Esophagus (tissue), 2 donors: ENCODE data around the gene PLEKHF1. TPM values are rescaled to one million over a fixed set of nuclear protein-coding genes. Genes with fewer than 3 reads are reported as not detected.
"Not testable (repeated sequence)": the region's sequence is repeated elsewhere in the genome, so short reads cannot be mapped to it uniquely, and the experiment has no call there.

Experiments
- H3K27ac ChIP-seq, 2 donors: one replicate each; pipeline ENCODE4 v1.5.1; 2013; ENCODE audit warnings: low read depth in 2 of 2, mild to moderate bottlenecking in 2 of 2, inconsistent platforms in 1 of 2, low read length in 1 of 2, moderate library complexity in 1 of 2
- H3K27me3 ChIP-seq, 2 donors: one replicate each; pipeline ENCODE4 v1.6.1; 2013; ENCODE audit warnings: low read length in 2 of 2, control low read depth in 1 of 2, mild to moderate bottlenecking in 1 of 2; ENCODE audit not compliant: insufficient read depth in 2 of 2, control insufficient read depth in 1 of 2
- H3K36me3 ChIP-seq, 2 donors: one replicate each; pipeline ENCODE4 v1.6.1; 2013; ENCODE audit warnings: low read length in 1 of 2; ENCODE audit not compliant: control insufficient read depth in 2 of 2, insufficient read depth in 2 of 2
- H3K4me1 ChIP-seq, 2 donors: one replicate each; pipeline ENCODE4 v1.6.1; 2013; ENCODE audit warnings: low read length in 1 of 2; ENCODE audit not compliant: control insufficient read depth in 2 of 2, insufficient read depth in 2 of 2
- H3K4me3 ChIP-seq, 2 donors: one replicate each; pipeline ENCODE4 v1.5.1; 2013; ENCODE audit warnings: low read length in 2 of 2, mild to moderate bottlenecking in 2 of 2, low read depth in 1 of 2, moderate library complexity in 1 of 2
- H3K9me3 ChIP-seq, 2 donors: one replicate each; pipeline ENCODE4 v1.6.1; 2013; ENCODE audit warnings: mild to moderate bottlenecking in 2 of 2, low read depth in 1 of 2, low read length in 1 of 2, moderate library complexity in 1 of 2; ENCODE audit not compliant: control insufficient read depth in 2 of 2, insufficient read depth in 1 of 2
- WGBS, 2 donors: extraction: QIAGEN DNeasy Blood & Tissue Kit; methylation state at CpG; one replicate each; pipeline ENCODE4 v1.1.7; 2013; 5-methylcytosine and 5-hydroxymethylcytosine counted together
- polyA plus RNA-seq, 2 donors: library from polyadenylated mRNA; stranded (reverse); fragments of 200-250 nt; gene quantifications; one replicate each; pipeline ENCODE4 v1.2.3, GENCODE V29; 2013
- donor health status: healthy with polysubstance abuse.
- donor health status: Bipolar disorder and iron deficiency.

PLEKHF1 gene
- polyA plus RNA-seq, 2 donors = 15.1 to 33.6 TPM

DNA sequence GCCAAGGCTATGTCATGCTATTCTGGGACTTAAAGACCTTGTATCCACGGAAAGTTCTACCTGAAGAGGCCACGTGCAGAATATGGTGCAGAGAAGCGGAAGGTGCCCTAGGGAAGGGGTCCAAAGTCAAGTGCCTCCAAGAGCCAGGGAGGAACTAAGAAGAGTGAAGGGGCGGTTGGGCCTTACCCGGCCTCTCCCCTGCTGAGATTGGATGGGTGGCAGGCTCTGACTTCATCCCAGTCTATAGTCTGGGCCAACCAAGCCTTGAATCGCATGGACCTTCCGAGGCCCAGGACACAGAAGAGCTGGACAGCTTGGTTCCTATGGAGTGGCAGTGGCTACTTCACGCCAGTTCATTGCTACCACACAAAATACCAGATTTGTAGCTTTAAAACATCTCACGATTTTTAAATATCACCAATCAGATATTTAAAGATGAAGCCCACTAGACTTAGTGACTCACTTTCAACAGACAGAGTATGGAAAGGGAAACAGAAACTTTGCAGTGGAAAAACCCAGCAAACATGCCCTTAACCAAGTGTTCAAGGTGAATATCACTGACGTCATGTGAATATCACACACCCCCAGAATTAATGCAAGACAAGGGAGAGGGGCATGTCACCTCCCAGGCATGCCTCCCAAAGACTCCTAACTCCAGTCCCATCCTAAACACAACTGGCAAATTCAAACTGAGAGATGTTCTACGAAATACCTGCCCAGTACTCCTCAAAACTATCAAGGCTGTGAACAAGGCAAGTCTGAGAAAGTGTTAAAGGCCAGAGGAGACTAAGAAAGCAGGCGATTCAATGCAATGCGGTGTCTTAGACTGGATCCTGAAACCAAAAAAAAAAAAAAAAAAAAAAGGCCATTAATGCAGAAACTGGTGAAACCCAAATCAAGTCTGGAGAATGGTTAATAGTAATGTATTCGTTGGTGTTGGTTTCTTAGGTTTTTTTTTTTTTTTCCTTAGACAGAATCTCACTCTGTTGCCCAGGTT lies 39.6 kb downstream of the PLEKHF1 start:
- Histone ChIP-seq H3K27me3 (no peaks in the 10 kb centered on the region), H3K27ac (no peak overlapping the region), H3K9me3 (peaks cover 0 to 3% of the 10 kb centered on the region in 2 donors), H3K36me3 (peaks cover 5 to 20% of the 10 kb centered on the region in 2 donors), H3K4me1 (no peaks in the 10 kb centered on the region), H3K4me3 (no peak overlapping the region)
- WGBS, 2 donors = 86 to 87% methylated on average over 14 of the region's 14 CpGs

DNA sequence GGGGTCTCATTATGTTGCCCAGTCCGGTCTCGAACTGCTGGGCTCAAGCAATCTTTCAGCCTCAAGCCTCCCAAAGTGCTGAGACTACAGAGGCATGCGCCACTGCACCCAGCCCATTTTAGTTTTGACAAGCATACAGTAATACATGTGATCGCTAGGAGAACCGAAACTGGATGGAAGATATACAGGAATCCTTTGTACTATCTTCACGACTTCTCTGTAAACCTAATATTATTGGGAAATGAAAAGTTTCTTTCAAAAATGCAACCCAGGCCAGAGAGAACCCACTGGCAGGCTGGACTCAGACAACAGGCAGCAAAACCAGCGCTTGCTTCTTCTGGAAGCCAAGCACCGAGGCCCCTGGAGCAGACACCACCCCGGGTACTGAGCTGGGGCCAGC lies 40.4 kb downstream of the PLEKHF1 start:
- Histone ChIP-seq H3K4me1 (no peaks in the 10 kb centered on the region), H3K27ac (no peak overlapping the region), H3K27me3 (no peaks in the 10 kb centered on the region), H3K36me3 (peaks cover 7 to 20% of the 10 kb centered on the region in 2 donors), H3K9me3 (peaks cover 0 to 3% of the 10 kb centered on the region in 2 donors), H3K4me3 (no peak overlapping the region)
- 90 to 95% methylated on average over 9 of the region's 9 CpGs for WGBS, 2 donors

DNA sequence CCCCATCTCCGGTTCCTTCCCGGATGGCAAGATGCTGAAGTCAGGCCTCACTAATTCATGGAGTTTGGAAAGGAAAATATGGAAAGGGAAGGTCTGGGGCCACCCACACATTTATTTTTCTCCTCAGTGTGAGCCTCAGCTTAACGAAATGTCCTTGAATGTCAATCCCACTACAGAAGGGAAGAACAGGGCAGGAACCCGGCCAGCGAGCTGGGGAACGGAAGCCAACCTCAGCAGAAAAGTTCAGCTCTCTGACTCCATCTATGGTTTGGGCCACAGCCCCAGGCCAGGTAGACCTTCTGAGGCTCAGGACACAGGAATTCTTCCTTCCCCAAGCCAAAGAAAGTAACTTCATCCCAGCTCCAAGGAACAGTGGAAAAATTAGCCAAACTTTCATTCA lies 41.4 kb downstream of the PLEKHF1 start:
- Histone ChIP-seq H3K27ac (no peak overlapping the region), H3K27me3 (no peaks in the 10 kb centered on the region), H3K9me3 (peaks cover 0 to 3% of the 10 kb centered on the region in 2 donors), H3K36me3 (peaks cover 7 to 20% of the 10 kb centered on the region in 2 donors), H3K4me3 (no peak overlapping the region), H3K4me1 (no peaks in the 10 kb centered on the region)
- 88 to 89% methylated on average over 6 of the region's 6 CpGs for WGBS, 2 donors

DNA sequence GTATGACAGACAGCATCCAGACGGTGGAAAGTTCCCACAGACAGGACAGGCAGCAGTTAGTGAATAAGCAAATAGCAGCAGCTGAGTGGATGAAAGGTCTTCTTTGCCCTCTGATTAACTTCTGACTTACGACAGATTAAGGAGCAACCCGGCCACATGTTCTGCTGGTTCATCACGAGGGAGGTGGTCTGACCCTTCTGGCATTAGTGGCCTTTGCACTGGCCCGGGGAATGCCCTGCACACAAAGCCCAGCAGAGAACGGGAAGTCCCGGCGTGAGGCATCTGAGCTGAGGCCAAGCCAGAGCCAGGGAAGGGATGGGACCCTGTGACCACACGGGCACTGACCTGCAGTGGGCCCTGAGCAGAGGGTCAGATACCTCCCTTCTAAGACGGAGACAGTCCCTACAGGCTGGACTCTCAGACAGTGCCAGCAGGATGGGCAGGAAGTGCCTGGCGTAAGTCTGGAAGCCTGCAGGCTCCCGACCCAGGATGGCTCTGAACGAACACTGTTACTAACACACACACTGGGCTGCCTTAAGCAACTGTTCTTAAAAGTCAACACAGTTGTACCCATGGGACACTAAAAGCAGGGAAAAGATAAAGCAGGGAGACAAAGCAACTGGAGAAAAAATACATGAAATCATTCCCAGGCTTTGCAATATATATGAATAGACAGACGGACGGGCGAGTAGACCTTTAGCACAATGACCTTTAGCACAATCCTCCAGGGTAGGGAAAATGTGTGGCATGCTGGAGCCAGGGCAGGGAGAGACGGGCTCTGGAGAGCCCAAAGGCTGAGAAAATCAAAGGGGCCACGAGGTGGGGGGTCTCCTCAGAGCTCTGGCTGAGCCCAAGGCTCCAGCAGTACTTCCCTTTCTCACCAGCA lies 43.5 kb downstream of the PLEKHF1 start:
- H3K36me3 ChIP-seq = peaks cover 7 to 10% of the 10 kb centered on the region in 2 donors
- H3K4me3 ChIP-seq = no peak overlapping the region
- no peak overlapping the region for H3K27ac ChIP-seq
- H3K27me3 ChIP-seq = no peaks in the 10 kb centered on the region
- no peaks in the 10 kb centered on the region for H3K4me1 ChIP-seq
- WGBS, 2 donors = 74 to 81% methylated on average over 18 of the region's 18 CpGs
- H3K9me3 ChIP-seq = no peaks in the 10 kb centered on the region

DNA sequence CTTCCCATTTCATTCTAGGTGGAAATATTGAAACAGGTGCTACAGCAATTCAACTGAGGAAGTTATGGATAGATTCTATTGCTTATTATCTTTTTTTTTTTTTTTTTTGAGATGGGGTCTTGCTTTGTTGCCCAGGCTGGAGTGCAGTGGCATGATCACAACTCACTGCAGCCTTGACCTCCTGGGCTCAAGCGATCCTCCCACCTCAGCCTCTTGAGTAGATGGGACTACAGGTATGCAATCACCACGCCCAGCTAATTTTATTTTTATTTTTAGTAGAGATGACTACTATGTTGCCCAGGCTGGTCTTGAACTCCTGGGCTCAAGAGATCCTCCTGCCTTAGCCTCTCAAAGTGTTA lies 44.2 kb downstream of the PLEKHF1 start:
- H3K36me3 ChIP-seq, H3K27ac ChIP-seq, H3K4me3 ChIP-seq, H3K27me3 ChIP-seq, H3K4me1 ChIP-seq, H3K9me3 ChIP-seq: not testable (repeated sequence)
- 86 to 97% methylated on average over 2 of the region's 2 CpGs for WGBS, 2 donors

DNA sequence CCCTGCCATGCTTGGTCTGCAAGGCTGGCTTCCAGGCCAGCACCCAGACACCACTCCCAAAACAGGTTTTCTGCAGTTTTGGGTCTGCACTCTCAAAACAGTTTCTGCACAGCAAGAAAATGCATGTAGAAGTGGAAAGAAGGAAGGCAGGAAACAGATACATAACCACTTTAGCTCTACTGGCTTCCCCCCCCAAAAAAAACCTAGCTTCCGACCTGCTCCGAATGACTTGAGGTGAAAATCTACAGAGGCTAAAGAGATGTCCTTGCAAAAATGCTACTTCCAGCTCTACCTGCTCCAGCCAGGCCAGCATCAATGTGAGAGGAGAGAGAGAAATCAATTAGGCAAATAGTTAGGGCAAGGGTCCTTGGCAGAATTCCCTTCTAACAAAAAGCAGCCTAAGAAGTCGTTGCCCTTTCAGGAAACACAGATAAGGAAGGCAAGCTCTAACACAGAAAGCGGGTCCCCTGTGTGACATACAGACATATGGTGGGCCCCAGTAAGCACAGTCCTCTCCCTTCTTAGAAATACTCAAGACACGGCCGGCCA lies 46.4 kb downstream of the PLEKHF1 start:
- Histone ChIP-seq H3K27me3 (no peaks in the 10 kb centered on the region), H3K36me3 (peaks cover 0 to 7% of the 10 kb centered on the region in 2 donors), H3K27ac (no peak overlapping the region), H3K4me3 (no peak overlapping the region), H3K4me1 (peaks cover 0 to 5% of the 10 kb centered on the region in 2 donors), H3K9me3 (no peaks in the 10 kb centered on the region)
- WGBS, 2 donors = 55 to 80% methylated on average over 6 of the region's 6 CpGs

DNA sequence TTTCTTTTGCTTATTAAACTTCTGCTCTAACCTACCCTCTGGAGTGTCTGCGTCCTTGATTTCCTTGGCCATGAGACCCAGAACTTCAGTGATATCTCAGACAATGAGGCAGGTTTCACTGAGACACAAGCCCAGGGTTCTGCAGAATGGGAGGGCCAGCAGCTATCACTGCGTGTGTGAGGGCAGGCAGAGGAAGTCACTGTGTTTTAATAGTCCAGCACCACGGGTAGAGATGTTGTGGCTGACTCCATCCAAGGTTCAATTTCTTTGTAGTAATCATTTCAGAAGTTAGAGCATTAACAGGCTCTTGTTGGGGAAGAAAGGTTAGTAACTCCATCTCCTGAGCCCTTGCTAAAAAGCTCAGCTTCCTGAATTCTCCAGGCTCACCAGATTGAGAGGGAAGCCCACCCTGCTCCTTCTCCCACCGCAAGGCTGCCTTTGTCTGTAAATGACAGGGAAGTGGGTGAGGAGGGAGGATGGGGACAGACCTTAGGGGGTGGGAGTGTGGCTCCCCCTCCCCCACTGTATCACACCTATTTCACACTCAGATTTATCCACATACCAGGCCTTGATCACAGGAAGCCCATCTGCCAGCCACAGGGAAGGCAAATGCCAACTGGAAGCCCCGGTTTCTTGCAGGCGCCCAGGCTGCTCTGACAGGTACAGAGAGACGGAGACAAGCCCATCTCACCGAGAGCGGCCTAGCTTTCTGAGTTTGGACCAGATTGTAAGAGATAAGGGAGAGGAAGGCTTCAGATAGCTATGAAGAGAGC lies 47.7 kb downstream of the PLEKHF1 start:
- WGBS, 2 donors = 64 to 73% methylated on average over 9 of the region's 9 CpGs
- H3K4me1 ChIP-seq = peaks cover 0 to 5% of the 10 kb centered on the region in 2 donors
- no peaks in the 10 kb centered on the region for H3K9me3 ChIP-seq
- no peaks in the 10 kb centered on the region for H3K27me3 ChIP-seq
- peaks cover 0 to 5% of the 10 kb centered on the region in 2 donors for H3K36me3 ChIP-seq
- no peak overlapping the region for H3K4me3 ChIP-seq
- H3K27ac ChIP-seq = no peak overlapping the region

DNA sequence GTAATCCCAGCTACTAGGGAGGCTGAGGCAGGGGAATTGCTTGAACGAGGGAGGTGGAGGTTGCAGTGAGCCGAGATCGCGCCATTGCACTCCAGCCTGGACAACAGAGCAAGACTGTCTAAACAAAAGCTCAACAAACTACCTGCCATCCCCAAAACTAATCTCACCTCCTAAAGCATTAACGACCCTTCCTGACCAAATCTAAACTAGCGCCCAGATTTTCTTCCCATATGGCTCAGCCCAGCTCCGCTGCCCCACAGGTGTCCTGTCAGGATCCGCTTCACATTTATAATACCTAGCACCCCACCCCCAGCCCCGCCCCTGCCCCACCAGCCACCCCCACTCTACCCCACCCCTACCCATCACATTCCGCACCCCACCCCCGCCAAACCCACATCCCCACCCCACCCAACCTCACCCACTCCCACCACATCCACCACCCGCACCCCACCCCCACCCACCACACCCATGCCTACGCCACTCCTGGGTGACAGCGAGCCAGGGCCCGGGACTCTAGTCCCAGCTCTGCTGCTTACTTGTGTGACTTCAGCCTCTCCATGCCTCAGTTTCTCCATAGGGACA lies 49.2 kb downstream of the PLEKHF1 start:
- Histone ChIP-seq H3K4me1 (peaks cover 0 to 5% of the 10 kb centered on the region in 2 donors), H3K27ac (peak overlapping the region; percentile 96 to 97), H3K36me3 (peaks cover 0 to 2% of the 10 kb centered on the region in 2 donors), H3K4me3 (peak overlapping the region; percentile 79 to 82), H3K27me3 (no peaks in the 10 kb centered on the region), H3K9me3 (no peaks in the 10 kb centered on the region)
- WGBS, 2 donors = 16 to 33% methylated on average over 8 to 15 of the region's 15 CpGs
